HUES48 (cell line): ENCODE data around the gene SKA2.

Experiments
- H3K27ac ChIP-seq: one replicate; pipeline ENCODE4 v1.7.0; 2013; ENCODE audit warnings: low read depth, low read length, inconsistent platforms
- H3K27me3 ChIP-seq: 2 replicates; pipeline ENCODE4 v1.6.1; 2013; ENCODE audit warnings: mild to moderate bottlenecking, low read length; ENCODE audit not compliant: control insufficient read depth, insufficient read depth
- H3K36me3 ChIP-seq: 2 replicates; pipeline ENCODE4 v1.6.1; 2013; ENCODE audit warnings: low read length; ENCODE audit not compliant: control insufficient read depth, insufficient read depth
- H3K4me1 ChIP-seq: 2 replicates; pipeline ENCODE4 v1.6.1; 2013; ENCODE audit warnings: mild to moderate bottlenecking, low read length; ENCODE audit not compliant: control insufficient read depth, insufficient read depth
- H3K4me3 ChIP-seq: 2 replicates; pipeline ENCODE4 v1.5.1; 2013; ENCODE audit warnings: mild to moderate bottlenecking, low read depth, low read length
- H3K9ac ChIP-seq: 2 replicates; pipeline ENCODE4 v1.6.1; 2013; ENCODE audit warnings: mild to moderate bottlenecking, low read depth, low read length, moderate library complexity
- H3K9me3 ChIP-seq: 2 replicates; pipeline ENCODE4 v1.6.1; 2013; ENCODE audit warnings: low read length; ENCODE audit not compliant: control insufficient read depth, insufficient read depth

The SKA2 gene

GRCh38 chr17:59062509-59062908 lies 92.5 kb downstream of the SKA2 start:
- no peaks in the 10 kb centered on the region for H3K9me3 ChIP-seq
- H3K27ac ChIP-seq = no peak overlapping the region
- H3K4me3 ChIP-seq = no peak overlapping the region
- H3K9ac ChIP-seq = no peak overlapping the region
- H3K27me3 ChIP-seq = no peaks in the 10 kb centered on the region
- no peaks in the 10 kb centered on the region for H3K4me1 ChIP-seq
- peaks cover 89% of the 10 kb centered on the region for H3K36me3 ChIP-seq
